HCT116 (cell line): ENCODE results near the gene MRPL36. TPM values are rescaled to one million over a fixed set of nuclear protein-coding genes. Genes with fewer than 3 reads are reported as not detected.

Source experiments
- ATAC-seq: fragments of 200-7000 bp; cut with Tn5 transposase; 2 replicates; pipeline ENCODE4 v1.9.1; 2020; ENCODE audit warnings: mild to moderate bottlenecking, moderate library complexity
- BruUV-seq: library from RNA; stranded (reverse); fragments of 400-500 nt; replicated peaks from 2 replicates; lab custom pipeline; 2021; lab: Mats Ljungman, UMichigan
- CTCF ChIA-PET: fragments of 300-600 bp; sonication (Branson Sonifier 250); formaldehyde crosslinking; loops from one replicate; lab custom pipeline; 2021; ENCODE audit warnings: antibody characterized with exemption; lab: Charles Lee
- POLR2A ChIA-PET: fragments of 300-600, 350-600 bp; sonication (Branson Sonifier 250); formaldehyde crosslinking; loops from one replicate; lab custom pipeline; 2021; ENCODE audit warnings: antibody characterized with exemption; lab: Charles Lee
- RAD21 ChIA-PET, 2 experiments: fragments of 300-600 bp; sonication (Branson Sonifier 250); formaldehyde crosslinking; loops; one replicate each; lab custom pipeline; 2023; ENCODE audit warnings: low total read pairs in 2 of 2; ENCODE audit not compliant: uncharacterized antibody in 2 of 2, unreplicated experiment in 2 of 2, low non-redundant PET in 1 of 2; lab: Charles Lee
- DNase-seq: peaks from one replicate; pipeline ENCODE4 v3.0.0-alpha.2; 2010; ENCODE audit warnings: low read depth, low spot score
- H2AFZ ChIP-seq: fragments of 200-600 bp; shearing (Covaris generic), sonication (generic); 2 replicates; pipeline ENCODE4 v1.6.1; 2017; ENCODE audit warnings: low read depth, mixed run types, mixed read lengths, antibody characterized with exemption, low read length; ENCODE audit not compliant: poor library complexity, severe bottlenecking
- H3K27ac ChIP-seq: 2 replicates; pipeline ENCODE4 v1.5.1; 2012; ENCODE audit warnings: low read depth, low read length
- H3K27me3 ChIP-seq: fragments of 200-600 bp; sonication (generic); 2 replicates; pipeline ENCODE4 v1.6.1; 2016; ENCODE audit warnings: mixed run types, low read length, mixed read lengths; ENCODE audit not compliant: insufficient read depth
- H3K36me3 ChIP-seq, 2 experiments: fragments of 200-500 bp in 1 of 2; fragments of 200-600 bp in 1 of 2; sonication (Bioruptor generic) in 1 of 2; sonication (generic) in 1 of 2; 2 replicates each; pipeline versions ENCODE4 v1.5.1 to v1.6.1; 2014 to 2016; ENCODE audit warnings: low read length in 2 of 2, inconsistent platforms in 1 of 2, mixed read lengths in 1 of 2, mixed run types in 1 of 2; ENCODE audit not compliant: insufficient read depth in 2 of 2, control insufficient read depth in 1 of 2
- H3K4me1 ChIP-seq, 2 experiments: fragments of 200-600 bp in 1 of 2; sonication (generic) in 1 of 2; 2 replicates each; pipeline versions ENCODE4 v1.5.1 to v1.6.1; 2012 to 2017; ENCODE audit warnings: low read length in 2 of 2, inconsistent platforms in 1 of 2, mild to moderate bottlenecking in 1 of 2, mixed read lengths in 1 of 2, mixed run types in 1 of 2, moderate library complexity in 1 of 2; ENCODE audit not compliant: insufficient read depth in 2 of 2, control insufficient read depth in 1 of 2
- H3K4me2 ChIP-seq: fragments of 200-600 bp; sonication (generic); 2 replicates; pipeline ENCODE4 v1.6.1; 2017; ENCODE audit warnings: mixed run types, low read length, mixed read lengths
- H3K4me3 ChIP-seq, 2 experiments: fragments of 200-600 bp in 1 of 2; sonication (generic) in 1 of 2; replicated peaks in 1 of 2; 2 replicates each; pipeline ENCODE4 v1.5.1; 2011 to 2016; ENCODE audit warnings: low read length in 2 of 2, control low read depth in 1 of 2, low read depth in 1 of 2, mild to moderate bottlenecking in 1 of 2, mixed read lengths in 1 of 2, mixed run types in 1 of 2
- H3K79me2 ChIP-seq: fragments of 200-600 bp; sonication (generic); 2 replicates; pipeline ENCODE4 v1.6.1; 2017; ENCODE audit warnings: mild to moderate bottlenecking, mixed run types, low read length, moderate library complexity, mixed read lengths; ENCODE audit not compliant: insufficient read depth
- H3K9ac ChIP-seq: fragments of 200-600 bp; sonication (generic); 2 replicates; pipeline ENCODE4 v1.6.1; 2016; ENCODE audit warnings: low read length, mixed read lengths
- H3K9me2 ChIP-seq: fragments of 200-600 bp; sonication (generic), shearing (Covaris generic); 2 replicates; pipeline ENCODE4 v1.6.1; 2017; ENCODE audit warnings: mixed run types, mild to moderate bottlenecking, moderate library complexity; ENCODE audit not compliant: insufficient read depth
- H3K9me3 ChIP-seq, 2 experiments: fragments of 200-500 bp in 1 of 2; fragments of 200-600 bp in 1 of 2; sonication (Bioruptor generic) in 1 of 2; sonication (generic) in 1 of 2; 2 replicates each; pipeline ENCODE4 v1.6.1; 2014 to 2017; ENCODE audit warnings: low read length in 2 of 2, mixed read lengths in 2 of 2, inconsistent platforms in 1 of 2, low read depth in 1 of 2, mild to moderate bottlenecking in 1 of 2, mixed run types in 1 of 2, moderate library complexity in 1 of 2; ENCODE audit not compliant: control insufficient read depth in 1 of 2, insufficient read depth in 1 of 2
- H4K20me1 ChIP-seq: fragments of 200-600 bp; sonication (generic), shearing (Covaris generic); 2 replicates; pipeline ENCODE4 v1.6.1; 2017; ENCODE audit warnings: mixed run types, mild to moderate bottlenecking, moderate library complexity; ENCODE audit not compliant: insufficient read depth
- CEBPB ChIP-seq: IDR thresholded peaks from 2 replicates; pipeline ENCODE4 v1.6.1; 2012; ENCODE audit warnings: low read depth
- EGR1 ChIP-seq: IDR thresholded peaks from 2 replicates; pipeline ENCODE4 v1.6.1; 2012; ENCODE audit warnings: low read depth
- EZH2 ChIP-seq: fragments of 200-600 bp; sonication (generic); IDR thresholded peaks from 2 replicates; pipeline ENCODE4 v1.6.1; 2017; ENCODE audit warnings: antibody characterized with exemption, mixed run types
- EZH2phosphoT487 ChIP-seq: fragments of 200-600 bp; IDR thresholded peaks from 2 replicates; pipeline ENCODE4 v1.6.1; 2018; ENCODE audit warnings: antibody characterized with exemption, borderline replicate concordance
- FOSL1 ChIP-seq: IDR thresholded peaks from 2 replicates; pipeline ENCODE4 v1.6.1; 2012; ENCODE audit warnings: low read depth
- POLR2AphosphoS5 ChIP-seq: IDR thresholded peaks from 2 replicates; pipeline ENCODE4 v1.6.1; 2011; ENCODE audit warnings: mild to moderate bottlenecking, low read depth, low read length, moderate library complexity
- RAD21 ChIP-seq: IDR thresholded peaks from 2 replicates; pipeline ENCODE4 v1.6.1; 2012; ENCODE audit warnings: low read depth, mild to moderate bottlenecking
- SIN3A ChIP-seq: IDR thresholded peaks from 2 replicates; pipeline ENCODE4 v1.6.1; 2012; ENCODE audit warnings: low read depth
- SRF ChIP-seq: IDR thresholded peaks from 2 replicates; pipeline ENCODE4 v1.6.1; 2012; ENCODE audit warnings: low read depth
- TCF7L2 ChIP-seq: IDR thresholded peaks from 2 replicates; pipeline ENCODE4 v1.7.0; 2011; ENCODE audit warnings: borderline replicate concordance, inconsistent platforms; ENCODE audit not compliant: insufficient read depth, insufficient read length; ENCODE audit errors: extremely low read depth
- YY1 ChIP-seq: IDR thresholded peaks from 2 replicates; pipeline ENCODE4 v1.6.1; 2011; ENCODE audit warnings: low read length, low read depth, moderate library complexity, mild to moderate bottlenecking; ENCODE audit not compliant: insufficient replicate concordance; ENCODE audit errors: extremely low read depth
- ZFX ChIP-seq: fragments of 450-650 bp; IDR thresholded peaks from 2 replicates; pipeline ENCODE4 v1.6.1; 2017
- ZNF274 ChIP-seq: fragments of 200-500 bp; sonication (Bioruptor generic); IDR thresholded peaks from 2 replicates; pipeline ENCODE4 v1.6.1; 2014; ENCODE audit warnings: mild to moderate bottlenecking, low read depth, low read length, inconsistent platforms
- intact Hi-C: fragments of 100-400 bp; cut with micrococcal nuclease; formaldehyde crosslinking; loops from 2 replicates; pipeline ENCODE4 v1.10.0; 2022
- total RNA-seq: library from RNA; stranded (reverse); gene quantifications from one replicate; pipeline ENCODE4 v1.2.1, GENCODE V29; 2021; ENCODE audit not compliant: unreplicated experiment
- TF ChIP-seq, protein P1 (sequence below): IDR thresholded peaks from 2 replicates; pipeline ENCODE4 v1.6.1; 2011; ENCODE audit warnings: mild to moderate bottlenecking, low read length, moderate library complexity; ENCODE audit not compliant: insufficient replicate concordance; ENCODE audit errors: extremely low read depth
- TF ChIP-seq, protein P2 (sequence below), 3 experiments: fragments of 200-600 bp in 1 of 3; sonication (generic) in 1 of 3; IDR thresholded peaks in 2 of 3; conservative IDR thresholded peaks in 1 of 3; 2 replicates each; pipeline ENCODE4 v1.5.1; 2012 to 2017; ENCODE audit warnings: low read depth in 2 of 3, low read length in 2 of 3, antibody characterized with exemption in 1 of 3, borderline replicate concordance in 1 of 3, control low read depth in 1 of 3, mild to moderate bottlenecking in 1 of 3, mixed read lengths in 1 of 3, mixed run types in 1 of 3, moderate library complexity in 1 of 3; ENCODE audit not compliant: insufficient read depth in 1 of 3
- TF ChIP-seq, protein P3 (sequence below): IDR thresholded peaks from 2 replicates; pipeline ENCODE4 v1.6.1; 2012
- TF ChIP-seq, protein P4 (sequence below): IDR thresholded peaks from 2 replicates; pipeline ENCODE4 v1.6.1; 2012

The MRPL36 gene
- total RNA-seq, 1 experiment from 2014 or later = 71.9 TPM

DNA sequence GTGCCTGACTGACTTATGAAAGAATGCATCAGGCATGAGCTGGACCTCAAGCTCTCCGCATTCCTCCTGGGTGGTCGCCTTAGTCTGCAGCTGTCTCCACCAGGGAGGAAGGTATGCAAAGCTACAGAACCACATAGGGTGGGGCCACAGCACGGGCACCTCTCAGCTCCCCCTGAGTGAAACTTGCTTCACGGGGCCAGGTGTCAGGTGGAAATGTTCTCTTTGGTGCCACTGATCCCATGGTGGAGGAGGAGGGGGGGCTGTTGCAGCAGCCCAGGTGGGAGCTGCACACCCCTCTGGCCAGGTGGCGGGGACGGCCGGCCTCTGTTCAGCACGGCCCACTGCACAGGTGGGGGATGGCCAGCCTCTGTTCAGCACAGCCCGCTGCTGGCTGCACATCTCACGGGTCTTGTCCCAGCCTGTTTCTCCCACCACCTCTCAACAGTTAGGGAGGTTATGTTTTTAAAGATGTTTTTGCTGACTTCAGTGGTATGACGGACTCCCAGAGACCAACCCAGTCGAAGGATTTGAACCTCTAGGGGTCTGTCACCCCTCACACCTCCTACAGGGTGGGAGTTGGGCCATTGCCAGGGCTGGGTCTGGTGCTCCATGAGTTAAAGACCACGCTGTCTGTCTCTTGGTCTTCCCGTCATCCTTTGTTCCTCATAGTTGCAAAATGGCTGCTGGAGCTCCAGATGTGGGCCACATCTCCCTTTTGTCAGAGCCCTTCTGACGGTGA lies 34.3 kb downstream of the MRPL36 start (continued):
- TF ChIP-seq RAD21 = no peak
- no peak for TF ChIP-seq ZNF274
- no peak for TF ChIP-seq YY1
- TF ChIP-seq POLR2AphosphoS5 = no peak

DNA sequence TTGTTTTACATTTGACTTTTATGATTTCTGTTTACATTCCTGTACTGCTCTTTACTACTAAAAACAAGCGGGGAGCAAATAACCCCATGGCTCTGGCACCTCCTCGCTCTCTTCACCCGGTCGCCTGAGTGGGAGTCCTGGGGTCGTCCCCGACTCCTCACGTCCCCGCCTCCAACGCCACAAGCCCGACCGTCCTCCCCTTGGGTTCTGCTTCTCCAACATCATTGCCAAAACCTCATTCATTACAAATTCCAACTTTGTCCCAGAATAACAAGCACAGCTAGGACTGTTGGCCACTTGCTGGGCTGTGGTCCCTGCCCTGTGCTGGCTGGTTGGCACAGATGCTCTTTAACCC lies 35.1 kb downstream of the MRPL36 start:
- DNase-seq (no peak), ATAC-seq (no peak)
- no peak overlapping the region for H3K9ac ChIP-seq
- H4K20me1 ChIP-seq = no peaks in the 10 kb centered on the region
- ChIA-PET POLR2A (no interaction called here), CTCF (interaction anchor here (1.4 to 1.8 kb wide), 3 partner anchors 291 to 394 kb away, joined by 4 to 9 read pairs (median 5); no protein-coding TSS in a partner anchor), RAD21 (no interaction called here)
- no peaks in the 10 kb centered on the region for H3K9me2 ChIP-seq
- H3K27me3 ChIP-seq = no peaks in the 10 kb centered on the region
- H3K4me2 ChIP-seq = no peak overlapping the region
- no peaks in the 10 kb centered on the region for H3K79me2 ChIP-seq
- H3K4me1 ChIP-seq = no peaks in the 10 kb centered on the region
- H3K36me3 ChIP-seq = no peaks in the 10 kb centered on the region
- TF ChIP-seq TCF7L2 = no peak
- no peak for TF ChIP-seq POLR2AphosphoS5
- TF ChIP-seq, protein P1, sequence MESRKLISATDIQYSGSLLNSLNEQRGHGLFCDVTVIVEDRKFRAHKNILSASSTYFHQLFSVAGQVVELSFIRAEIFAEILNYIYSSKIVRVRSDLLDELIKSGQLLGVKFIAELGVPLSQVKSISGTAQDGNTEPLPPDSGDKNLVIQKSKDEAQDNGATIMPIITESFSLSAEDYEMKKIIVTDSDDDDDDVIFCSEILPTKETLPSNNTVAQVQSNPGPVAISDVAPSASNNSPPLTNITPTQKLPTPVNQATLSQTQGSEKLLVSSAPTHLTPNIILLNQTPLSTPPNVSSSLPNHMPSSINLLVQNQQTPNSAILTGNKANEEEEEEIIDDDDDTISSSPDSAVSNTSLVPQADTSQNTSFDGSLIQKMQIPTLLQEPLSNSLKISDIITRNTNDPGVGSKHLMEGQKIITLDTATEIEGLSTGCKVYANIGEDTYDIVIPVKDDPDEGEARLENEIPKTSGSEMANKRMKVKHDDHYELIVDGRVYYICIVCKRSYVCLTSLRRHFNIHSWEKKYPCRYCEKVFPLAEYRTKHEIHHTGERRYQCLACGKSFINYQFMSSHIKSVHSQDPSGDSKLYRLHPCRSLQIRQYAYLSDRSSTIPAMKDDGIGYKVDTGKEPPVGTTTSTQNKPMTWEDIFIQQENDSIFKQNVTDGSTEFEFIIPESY = no peak
- TF ChIP-seq CEBPB = no peak
- no peak for TF ChIP-seq EGR1
- TF ChIP-seq EZH2 = no peak
- no peak for TF ChIP-seq SRF
- no peak for TF ChIP-seq YY1
- TF ChIP-seq, protein P2, sequence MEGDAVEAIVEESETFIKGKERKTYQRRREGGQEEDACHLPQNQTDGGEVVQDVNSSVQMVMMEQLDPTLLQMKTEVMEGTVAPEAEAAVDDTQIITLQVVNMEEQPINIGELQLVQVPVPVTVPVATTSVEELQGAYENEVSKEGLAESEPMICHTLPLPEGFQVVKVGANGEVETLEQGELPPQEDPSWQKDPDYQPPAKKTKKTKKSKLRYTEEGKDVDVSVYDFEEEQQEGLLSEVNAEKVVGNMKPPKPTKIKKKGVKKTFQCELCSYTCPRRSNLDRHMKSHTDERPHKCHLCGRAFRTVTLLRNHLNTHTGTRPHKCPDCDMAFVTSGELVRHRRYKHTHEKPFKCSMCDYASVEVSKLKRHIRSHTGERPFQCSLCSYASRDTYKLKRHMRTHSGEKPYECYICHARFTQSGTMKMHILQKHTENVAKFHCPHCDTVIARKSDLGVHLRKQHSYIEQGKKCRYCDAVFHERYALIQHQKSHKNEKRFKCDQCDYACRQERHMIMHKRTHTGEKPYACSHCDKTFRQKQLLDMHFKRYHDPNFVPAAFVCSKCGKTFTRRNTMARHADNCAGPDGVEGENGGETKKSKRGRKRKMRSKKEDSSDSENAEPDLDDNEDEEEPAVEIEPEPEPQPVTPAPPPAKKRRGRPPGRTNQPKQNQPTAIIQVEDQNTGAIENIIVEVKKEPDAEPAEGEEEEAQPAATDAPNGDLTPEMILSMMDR (IDR thresholded peaks at IDR 0.05 in 2 of 3, conservative IDR thresholded peaks at IDR 0.05 in 1 of 3; ENCODE audit: borderline replicate concordance in 1 of 3, insufficient read depth in 1 of 3, low read depth in 2 of 3, low read length in 2 of 3) = no peak
- TF ChIP-seq EZH2phosphoT487 = no peak
- TF ChIP-seq RAD21 = no peak
- TF ChIP-seq, protein P3, sequence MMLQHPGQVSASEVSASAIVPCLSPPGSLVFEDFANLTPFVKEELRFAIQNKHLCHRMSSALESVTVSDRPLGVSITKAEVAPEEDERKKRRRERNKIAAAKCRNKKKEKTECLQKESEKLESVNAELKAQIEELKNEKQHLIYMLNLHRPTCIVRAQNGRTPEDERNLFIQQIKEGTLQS = no peak
- no peak for TF ChIP-seq ZFX
- no peak for TF ChIP-seq FOSL1
- TF ChIP-seq SIN3A = no peak
- TF ChIP-seq, protein P4, sequence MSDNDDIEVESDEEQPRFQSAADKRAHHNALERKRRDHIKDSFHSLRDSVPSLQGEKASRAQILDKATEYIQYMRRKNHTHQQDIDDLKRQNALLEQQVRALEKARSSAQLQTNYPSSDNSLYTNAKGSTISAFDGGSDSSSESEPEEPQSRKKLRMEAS = no peak
- H2AFZ ChIP-seq = no peak overlapping the region
- H3K9me3 ChIP-seq = no peaks in the 10 kb centered on the region
- intact Hi-C loops = no loop called here
- H3K27ac ChIP-seq = no peak overlapping the region
- BruUV-seq = no TSS peak
- H3K4me3 ChIP-seq = no peak overlapping the region
